ENCODE measurements around the gene ENG. TPM values are rescaled to one million over a fixed set of nuclear protein-coding genes. Genes with fewer than 3 reads are reported as not detected.
"Not testable (repeated sequence)": the region's sequence is repeated elsewhere in the genome, so short reads cannot be mapped to it uniquely, and the experiment has no call there.

The ENG gene
- polyA plus RNA-seq, 1 experiment = 17.2 TPM

DNA sequence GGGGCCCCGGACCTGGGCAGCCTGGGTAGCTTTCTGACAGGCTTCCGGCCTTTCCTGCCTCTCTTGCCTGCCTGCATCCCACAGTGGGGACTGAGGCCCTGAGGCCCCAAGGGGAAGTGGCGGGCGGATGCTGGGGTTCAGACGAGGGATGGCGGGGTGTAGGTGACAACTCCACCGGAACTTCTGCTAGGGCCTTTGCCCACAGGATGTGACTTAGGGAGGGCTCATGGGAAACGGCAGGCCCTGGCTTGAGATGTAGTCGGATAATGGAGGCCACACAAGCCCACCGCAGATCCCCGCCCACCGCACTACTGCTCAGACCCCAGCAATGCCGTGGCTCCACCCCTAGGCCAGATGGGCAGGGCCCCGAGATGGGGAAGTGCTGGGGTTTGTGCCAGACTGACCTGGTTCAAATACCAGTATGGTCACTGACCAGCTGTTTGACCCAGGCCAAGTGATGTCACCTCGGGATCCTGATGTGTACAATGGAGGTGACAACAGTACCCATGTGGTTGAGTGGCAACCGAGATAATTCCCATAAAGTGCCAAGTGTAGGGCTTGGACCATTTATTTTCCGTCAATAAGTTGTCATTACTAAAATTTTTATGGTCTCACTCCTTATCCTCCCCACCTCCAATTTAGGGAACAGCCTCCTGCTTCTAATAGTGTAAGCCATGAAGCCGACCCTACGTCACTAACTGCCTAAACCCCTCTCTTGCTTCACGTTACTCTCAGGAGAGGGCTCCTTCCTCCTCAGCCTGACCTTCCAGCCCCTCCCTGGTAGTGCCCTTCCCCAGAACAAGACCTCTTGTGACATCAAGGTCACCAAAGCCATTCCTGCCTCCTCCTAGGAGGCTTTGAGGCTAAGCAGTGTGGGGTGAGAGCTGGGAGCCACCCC is 71.1 kb downstream of the ENG start:
- Histone ChIP-seq H3K27me3 (ENCODE audit: control insufficient read depth, insufficient read depth, low read length) (peaks cover 4% of the 10 kb centered on the region), H3K4me3 (ENCODE audit: low read depth, low read length) (no peak overlapping the region), H3K9me3 (ENCODE audit: control insufficient read depth, insufficient read depth, low read length) (no peaks in the 10 kb centered on the region; the same call in 1 of the 2 replicates), H3K27ac (ENCODE audit: low read depth, low read length) (peak overlapping the region; percentile 11)
- no peak for DNase-seq (ENCODE audit: low read depth, low spot score)
- POLR2A ChIA-PET = no interaction called here
- TF ChIP-seq, protein P1, sequence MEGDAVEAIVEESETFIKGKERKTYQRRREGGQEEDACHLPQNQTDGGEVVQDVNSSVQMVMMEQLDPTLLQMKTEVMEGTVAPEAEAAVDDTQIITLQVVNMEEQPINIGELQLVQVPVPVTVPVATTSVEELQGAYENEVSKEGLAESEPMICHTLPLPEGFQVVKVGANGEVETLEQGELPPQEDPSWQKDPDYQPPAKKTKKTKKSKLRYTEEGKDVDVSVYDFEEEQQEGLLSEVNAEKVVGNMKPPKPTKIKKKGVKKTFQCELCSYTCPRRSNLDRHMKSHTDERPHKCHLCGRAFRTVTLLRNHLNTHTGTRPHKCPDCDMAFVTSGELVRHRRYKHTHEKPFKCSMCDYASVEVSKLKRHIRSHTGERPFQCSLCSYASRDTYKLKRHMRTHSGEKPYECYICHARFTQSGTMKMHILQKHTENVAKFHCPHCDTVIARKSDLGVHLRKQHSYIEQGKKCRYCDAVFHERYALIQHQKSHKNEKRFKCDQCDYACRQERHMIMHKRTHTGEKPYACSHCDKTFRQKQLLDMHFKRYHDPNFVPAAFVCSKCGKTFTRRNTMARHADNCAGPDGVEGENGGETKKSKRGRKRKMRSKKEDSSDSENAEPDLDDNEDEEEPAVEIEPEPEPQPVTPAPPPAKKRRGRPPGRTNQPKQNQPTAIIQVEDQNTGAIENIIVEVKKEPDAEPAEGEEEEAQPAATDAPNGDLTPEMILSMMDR (IDR thresholded peaks at IDR 0.05; ENCODE audit: low read depth, low read length) = no peak
- CTCF ChIA-PET = interaction anchor here (1.5 to 2.4 kb wide), 5 partner anchors 12 to 195 kb away, joined by 3 to 13 read pairs (median 5); partner anchors contain the start of gene TOR2A

DNA sequence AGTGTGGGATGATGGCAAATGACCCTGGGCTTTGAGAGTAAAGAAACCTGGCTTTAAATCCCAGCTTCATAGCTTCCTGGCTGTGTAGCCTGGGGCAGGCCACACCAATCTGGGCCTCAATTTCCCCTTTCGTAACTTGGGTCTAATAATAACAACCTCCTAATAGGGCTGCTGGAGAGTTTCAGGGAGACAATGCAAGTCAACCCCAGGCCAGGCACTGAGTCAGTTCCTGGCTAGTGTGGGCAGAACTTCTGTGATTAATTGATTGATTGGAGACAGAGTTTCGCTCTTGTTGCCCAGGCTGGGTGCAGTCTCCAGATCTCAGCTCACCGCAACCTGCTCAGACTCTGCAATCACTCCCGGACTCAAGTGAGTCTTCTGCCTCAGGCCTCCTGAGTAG is 72.7 kb downstream of the ENG start:
- Histone ChIP-seq H3K9me3 (ENCODE audit: control insufficient read depth, insufficient read depth, low read length) (no peaks in the 10 kb centered on the region; the same call in 1 of the 2 replicates), H3K4me3 (ENCODE audit: low read depth, low read length) (no peak overlapping the region), H3K27ac (ENCODE audit: low read depth, low read length) (no peak overlapping the region), H3K27me3 (ENCODE audit: control insufficient read depth, insufficient read depth, low read length) (peaks cover 4% of the 10 kb centered on the region)
- POLR2A ChIA-PET = no interaction called here
- DNase-seq (ENCODE audit: low read depth, low spot score) = no peak
- CTCF ChIA-PET = no interaction called here
- TF ChIP-seq, protein P1 (IDR thresholded peaks at IDR 0.05; ENCODE audit: low read depth, low read length) = no peak

DNA sequence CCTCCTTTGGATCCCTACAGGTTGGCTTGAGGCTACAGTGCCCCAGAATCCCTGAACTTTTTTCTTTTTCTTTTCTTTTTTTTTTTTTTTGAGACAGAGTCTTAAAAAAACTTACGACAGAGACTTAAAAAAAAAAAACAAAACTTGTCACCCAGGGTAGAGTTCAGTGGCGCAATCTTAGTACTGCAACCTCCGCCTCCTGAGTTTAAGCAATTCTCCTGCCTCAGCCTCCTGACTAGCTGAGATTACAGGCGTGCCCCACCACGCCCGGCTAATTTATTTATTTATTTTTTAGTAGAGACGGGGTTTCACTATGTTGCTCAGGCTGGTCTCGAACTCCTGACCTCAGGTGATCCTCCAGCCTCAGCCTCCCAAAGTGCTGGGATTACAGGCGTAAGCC is 73.5 kb downstream of the ENG start:
- CTCF ChIA-PET; H3K4me3 ChIP-seq (ENCODE audit: low read depth, low read length); H3K27me3 ChIP-seq (ENCODE audit: control insufficient read depth, insufficient read depth, low read length); H3K27ac ChIP-seq (ENCODE audit: low read depth, low read length); H3K9me3 ChIP-seq (ENCODE audit: control insufficient read depth, insufficient read depth, low read length); POLR2A ChIA-PET; DNase-seq (ENCODE audit: low read depth, low spot score): not testable (repeated sequence)

DNA sequence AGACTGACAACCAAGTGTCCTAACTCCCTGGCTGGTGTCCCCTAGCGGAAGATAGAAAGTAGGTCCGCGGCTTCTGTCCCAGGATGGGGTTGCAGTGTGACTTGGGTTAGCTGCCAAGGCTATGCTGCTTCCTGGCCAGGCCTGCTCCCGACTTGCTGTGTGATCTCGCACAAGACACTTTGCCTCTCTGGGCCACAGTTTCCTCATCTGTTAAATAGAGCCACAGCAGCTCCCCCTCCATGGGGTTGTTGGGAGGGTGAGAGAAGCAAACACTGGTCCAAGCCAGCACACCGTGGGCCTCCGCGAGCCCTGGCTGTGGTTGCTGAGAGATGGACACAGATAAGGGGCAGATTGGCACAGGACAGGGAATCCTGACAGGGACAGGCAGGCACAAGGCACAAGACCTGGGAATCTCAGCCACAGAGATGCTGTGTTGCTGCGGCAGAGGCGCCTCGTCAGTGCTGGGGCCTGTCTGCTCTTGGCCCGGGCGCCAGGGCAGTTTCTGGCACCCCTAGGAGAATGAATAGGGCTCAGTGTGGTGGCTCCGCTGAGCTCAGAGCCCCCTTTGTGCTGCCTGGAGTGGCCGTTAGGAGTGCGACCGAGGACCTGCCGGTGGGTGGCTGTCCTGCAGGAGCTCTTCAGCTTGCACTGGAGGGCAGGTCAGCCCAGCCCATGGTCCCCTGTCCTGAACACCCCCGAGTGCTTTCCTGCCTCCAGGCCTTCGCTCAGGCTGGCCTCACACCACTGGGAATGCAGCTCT is 74.2 kb downstream of the ENG start:
- TF ChIP-seq, protein P1 (IDR thresholded peaks at IDR 0.05; ENCODE audit: low read depth, low read length) = no peak
- Histone ChIP-seq H3K9me3 (ENCODE audit: control insufficient read depth, insufficient read depth, low read length) (no peaks in the 10 kb centered on the region), H3K27ac (ENCODE audit: low read depth, low read length) (no peak overlapping the region), H3K27me3 (ENCODE audit: control insufficient read depth, insufficient read depth, low read length) (peaks cover 4% of the 10 kb centered on the region), H3K4me3 (ENCODE audit: low read depth, low read length) (no peak overlapping the region)
- ChIA-PET CTCF (no interaction called here), POLR2A (no interaction called here)
- DNase-seq (ENCODE audit: low read depth, low spot score) = no peak

DNA sequence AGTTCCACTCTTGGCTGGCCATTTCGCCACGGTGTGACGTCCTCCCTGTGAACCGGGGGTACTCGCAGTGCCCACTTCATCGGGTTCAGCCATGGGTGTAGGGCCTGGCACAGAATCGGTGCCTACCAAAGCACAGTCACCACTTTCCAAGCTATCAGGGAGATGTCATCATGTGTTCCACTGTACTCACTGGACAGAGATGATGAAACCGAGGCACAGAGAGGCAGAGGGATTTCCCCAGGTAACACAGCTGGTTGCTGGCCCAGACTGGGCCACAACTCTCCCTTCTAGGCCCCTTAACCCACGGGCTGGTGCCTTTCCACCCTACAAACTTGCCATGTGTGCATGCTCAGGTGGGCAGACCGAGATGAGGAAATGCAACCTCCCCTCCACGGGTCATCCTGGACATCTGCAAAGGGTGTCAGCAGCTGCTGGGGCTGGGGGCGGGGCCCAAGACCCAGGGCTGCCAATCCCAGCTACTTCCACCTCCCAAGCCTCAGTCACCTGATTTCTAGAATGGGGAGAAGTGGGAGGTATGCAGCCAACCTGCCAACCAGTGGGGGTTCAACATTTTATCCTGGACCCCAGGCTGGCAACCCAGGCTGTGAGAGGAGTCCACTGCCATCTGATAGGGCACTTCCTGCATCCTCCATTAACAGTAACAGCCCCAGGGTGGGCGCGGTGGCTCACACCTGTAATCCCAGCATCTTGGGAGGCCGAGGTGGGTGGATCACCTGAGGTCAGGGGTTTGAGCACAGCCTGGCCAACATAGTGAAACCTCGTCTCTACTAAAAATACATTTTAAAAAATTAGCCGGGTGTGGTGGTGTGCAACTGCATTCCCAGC is 75.1 kb downstream of the ENG start:
- Histone ChIP-seq H3K9me3 (ENCODE audit: control insufficient read depth, insufficient read depth, low read length) (no peaks in the 10 kb centered on the region), H3K27me3 (ENCODE audit: control insufficient read depth, insufficient read depth, low read length) (peaks cover 4% of the 10 kb centered on the region), H3K4me3 (ENCODE audit: low read depth, low read length) (no peak overlapping the region), H3K27ac (ENCODE audit: low read depth, low read length) (peak overlapping the region; percentile 11)
- ChIA-PET POLR2A (interaction anchor here (0.7 kb wide), 1 partner anchor 37 kb away, joined by 3 read pairs; no protein-coding TSS in a partner anchor), CTCF (interaction anchor here (1.7 kb wide), 1 partner anchor 45 kb away, joined by 9 read pairs; the partner anchor contains the start of gene TOR2A)
- TF ChIP-seq, protein P1 (IDR thresholded peaks at IDR 0.05; ENCODE audit: low read depth, low read length) = no peak
- DNase-seq (ENCODE audit: low read depth, low spot score) = no peak
